GM12872 (cell line): ENCODE data around the gene MINDY3.

Source experiments
- CTCF ChIP-seq: IDR thresholded peaks from 3 replicates; pipeline ENCODE4 v1.5.1; 2011; ENCODE audit warnings: low read depth, mild to moderate bottlenecking, low read length, moderate library complexity; ENCODE audit not compliant: insufficient read depth

MINDY3 gene

GRCh38 chr10:15759265-15759664 is 101.0 kb downstream of the MINDY3 start:
- TF ChIP-seq CTCF: no peak

- no peak for TF ChIP-seq CTCF
These were observed 101.7 kb downstream of the MINDY3 start for GRCh38 chr10:15758618-15759017.

GRCh38 chr10:15754937-15755336 is 105.4 kb downstream of the MINDY3 start:
- no peak for TF ChIP-seq CTCF

- no peak for TF ChIP-seq CTCF
These were observed 109.3 kb downstream of the MINDY3 start for GRCh38 chr10:15751046-15751445.

- TF ChIP-seq CTCF: no peak
These were observed 112.2 kb downstream of the MINDY3 start for GRCh38 chr10:15748126-15748525.

GRCh38 chr10:15747632-15748031 is 112.7 kb downstream of the MINDY3 start:
- TF ChIP-seq CTCF: no peak

GRCh38 chr10:15745751-15746150 is 114.6 kb downstream of the MINDY3 start:
- no peak for TF ChIP-seq CTCF

GRCh38 chr10:15744217-15744865 is 116.0 kb downstream of the MINDY3 start:
- TF ChIP-seq CTCF: peak; percentile 68
